ENCODE results near the gene POLR2C.

- no peak for TF ChIP-seq CTCF (IDR thresholded peaks at IDR 0.05 in 8 of 11, conservative IDR thresholded peaks at IDR 0.05 in 3 of 11)
- TF ChIP-seq POLR2A (IDR thresholded peaks at IDR 0.05): no peak
- TF ChIP-seq POLR2AphosphoS5 (IDR thresholded peaks at IDR 0.05): no peak
Measured at GRCh38 chr16:57483725-57484514, 21.4 kb downstream of the POLR2C start.

Measured in spleen (tissue), 7 donors.